Measurements from ENCODE around the gene CHRNA7.

Gene CHRNA7

GRCh38 chr15:32034106-32034505, 3.8 kb downstream of the CHRNA7 start:
- no peak overlapping the region for H3K4me3 Mint-ChIP-seq
- no peaks in the 10 kb centered on the region for H3K9me3 Mint-ChIP-seq
- H3K27me3 Mint-ChIP-seq: peaks cover 36 to 45% of the 10 kb centered on the region in 2 donors
- DNase-seq (no peak), ATAC-seq (replicated peaks) (no peak)
- no peak overlapping the region for H3K27ac Mint-ChIP-seq
- H3K4me1 Mint-ChIP-seq (ENCODE audit: low read depth in 2 of 2): peaks cover 0 to 2% of the 10 kb centered on the region in 2 donors
- no peaks in the 10 kb centered on the region for H3K36me3 Mint-ChIP-seq (ENCODE audit: insufficient read depth)

- Mint-ChIP-seq H3K4me1 (ENCODE audit: low read depth in 2 of 2) (no peaks in the 10 kb centered on the region), H3K27ac (no peak overlapping the region), H3K36me3 (ENCODE audit: insufficient read depth) (no peaks in the 10 kb centered on the region), H3K9me3 (no peaks in the 10 kb centered on the region), H3K27me3 (peaks cover 28 to 34% of the 10 kb centered on the region in 2 donors), H3K4me3 (no peak overlapping the region)
- ATAC-seq (replicated peaks) (no peak), DNase-seq (no peak)
These were observed 5.0 kb downstream of the CHRNA7 start for GRCh38 chr15:32035285-32035684.

GRCh38 chr15:32036971-32037370, 6.7 kb downstream of the CHRNA7 start:
- Mint-ChIP-seq H3K27ac (no peak overlapping the region), H3K4me3 (no peak overlapping the region), H3K36me3 (ENCODE audit: insufficient read depth) (no peaks in the 10 kb centered on the region), H3K27me3 (peaks cover 27 to 30% of the 10 kb centered on the region in 2 donors), H3K9me3 (no peaks in the 10 kb centered on the region), H3K4me1 (ENCODE audit: low read depth in 2 of 2) (no peaks in the 10 kb centered on the region)
- DNase-seq: no peak
- no peak for ATAC-seq (replicated peaks)

- ATAC-seq (replicated peaks): no peak
- Mint-ChIP-seq H3K27me3 (peaks cover 16 to 43% of the 10 kb centered on the region in 2 donors), H3K4me1 (ENCODE audit: low read depth in 2 of 2) (no peaks in the 10 kb centered on the region), H3K36me3 (ENCODE audit: insufficient read depth) (no peaks in the 10 kb centered on the region), H3K4me3 (no peak overlapping the region), H3K9me3 (no peaks in the 10 kb centered on the region), H3K27ac (no peak overlapping the region)
- DNase-seq: no peak
These were observed 11.0 kb downstream of the CHRNA7 start for GRCh38 chr15:32041294-32041693.

- Mint-ChIP-seq H3K4me1 (ENCODE audit: low read depth in 2 of 2) (no peaks in the 10 kb centered on the region), H3K9me3 (no peaks in the 10 kb centered on the region), H3K27ac (no peak overlapping the region), H3K4me3 (no peak overlapping the region), H3K36me3 (ENCODE audit: insufficient read depth) (no peaks in the 10 kb centered on the region), H3K27me3 (peaks cover 16 to 37% of the 10 kb centered on the region in 2 donors)
- ATAC-seq (replicated peaks) (no peak), DNase-seq (no peak)
These were observed 12.1 kb downstream of the CHRNA7 start for GRCh38 chr15:32042269-32042972.

GRCh38 chr15:32053719-32054118, 23.4 kb downstream of the CHRNA7 start:
- no peak overlapping the region for H3K4me3 Mint-ChIP-seq
- ATAC-seq (replicated peaks) (no peak), DNase-seq (no peak)
- peaks cover 35 to 46% of the 10 kb centered on the region in 2 donors for H3K27me3 Mint-ChIP-seq
- no peak overlapping the region for H3K27ac Mint-ChIP-seq
- H3K36me3 Mint-ChIP-seq (ENCODE audit: insufficient read depth): no peaks in the 10 kb centered on the region
- no peaks in the 10 kb centered on the region for H3K4me1 Mint-ChIP-seq (ENCODE audit: low read depth in 2 of 2)
- H3K9me3 Mint-ChIP-seq: no peaks in the 10 kb centered on the region

- DNase-seq: no peak
- H3K4me3 Mint-ChIP-seq: no peak overlapping the region
- no peaks in the 10 kb centered on the region for H3K36me3 Mint-ChIP-seq (ENCODE audit: insufficient read depth)
- no peaks in the 10 kb centered on the region for H3K9me3 Mint-ChIP-seq
- H3K4me1 Mint-ChIP-seq (ENCODE audit: low read depth in 2 of 2): no peaks in the 10 kb centered on the region
- H3K27ac Mint-ChIP-seq: no peak overlapping the region
- no peak for ATAC-seq (replicated peaks)
- peaks cover 33 to 51% of the 10 kb centered on the region in 2 donors for H3K27me3 Mint-ChIP-seq
These were observed 27.6 kb downstream of the CHRNA7 start for GRCh38 chr15:32057876-32058425.

- peaks cover 25 to 41% of the 10 kb centered on the region in 2 donors for H3K27me3 Mint-ChIP-seq
- no peak for ATAC-seq (replicated peaks)
- no peaks in the 10 kb centered on the region for H3K9me3 Mint-ChIP-seq
- no peak overlapping the region for H3K27ac Mint-ChIP-seq
- H3K4me1 Mint-ChIP-seq (ENCODE audit: low read depth in 2 of 2): no peaks in the 10 kb centered on the region
- no peaks in the 10 kb centered on the region for H3K36me3 Mint-ChIP-seq (ENCODE audit: insufficient read depth)
- DNase-seq: no peak
- H3K4me3 Mint-ChIP-seq: no peak overlapping the region
These were observed 30.4 kb downstream of the CHRNA7 start for GRCh38 chr15:32060706-32061105.

- H3K4me3 Mint-ChIP-seq: no peak overlapping the region
- ATAC-seq (replicated peaks) (no peak), DNase-seq (no peak)
- H3K36me3 Mint-ChIP-seq (ENCODE audit: insufficient read depth): peaks cover 3% of the 10 kb centered on the region
- peaks cover 8 to 12% of the 10 kb centered on the region in 2 donors for H3K27me3 Mint-ChIP-seq
- H3K27ac Mint-ChIP-seq: no peak overlapping the region
- H3K9me3 Mint-ChIP-seq: peaks cover 12 to 24% of the 10 kb centered on the region in 2 donors
- no peaks in the 10 kb centered on the region for H3K4me1 Mint-ChIP-seq (ENCODE audit: low read depth in 2 of 2)
These were observed 36.8 kb downstream of the CHRNA7 start for GRCh38 chr15:32067115-32067514.

- Mint-ChIP-seq H3K27ac (no peak overlapping the region), H3K4me1 (ENCODE audit: low read depth in 2 of 2) (no peaks in the 10 kb centered on the region), H3K27me3 (peaks cover 13 to 19% of the 10 kb centered on the region in 2 donors), H3K36me3 (ENCODE audit: insufficient read depth) (no peaks in the 10 kb centered on the region), H3K9me3 (no peaks in the 10 kb centered on the region), H3K4me3 (no peak overlapping the region)
- ATAC-seq (replicated peaks): no peak
- DNase-seq: no peak
These were observed 59.6 kb downstream of the CHRNA7 start for GRCh38 chr15:32089851-32090359.

GRCh38 chr15:32091505-32092380, 61.4 kb downstream of the CHRNA7 start:
- Mint-ChIP-seq H3K4me1 (ENCODE audit: low read depth in 2 of 2) (no peaks in the 10 kb centered on the region), H3K4me3 (no peak overlapping the region), H3K36me3 (ENCODE audit: insufficient read depth) (no peaks in the 10 kb centered on the region)

GRCh38 chr15:32096213-32096612, 65.9 kb downstream of the CHRNA7 start:
- ATAC-seq (replicated peaks) (no peak), DNase-seq (no peak)
- Mint-ChIP-seq H3K4me3 (no peak overlapping the region), H3K9me3 (no peaks in the 10 kb centered on the region), H3K27me3 (peaks cover 44 to 52% of the 10 kb centered on the region in 2 donors), H3K36me3 (ENCODE audit: insufficient read depth) (no peaks in the 10 kb centered on the region), H3K4me1 (ENCODE audit: low read depth in 2 of 2) (no peaks in the 10 kb centered on the region), H3K27ac (no peak overlapping the region)

More at GRCh38 chr15:32091505-32092380, 61.4 kb downstream of the CHRNA7 start:
- ATAC-seq (replicated peaks) (no peak), DNase-seq (no peak)
- Mint-ChIP-seq H3K27ac (no peak overlapping the region), H3K9me3 (no peaks in the 10 kb centered on the region), H3K27me3 (peaks cover 15 to 21% of the 10 kb centered on the region in 2 donors)

- DNase-seq (no peak), ATAC-seq (replicated peaks) (no peak)
- Mint-ChIP-seq H3K4me1 (ENCODE audit: low read depth in 2 of 2) (no peaks in the 10 kb centered on the region), H3K9me3 (no peaks in the 10 kb centered on the region), H3K36me3 (ENCODE audit: insufficient read depth) (no peaks in the 10 kb centered on the region), H3K27me3 (peaks cover 44 to 52% of the 10 kb centered on the region in 2 donors), H3K4me3 (no peak overlapping the region), H3K27ac (no peak overlapping the region)
These were observed 66.8 kb downstream of the CHRNA7 start for GRCh38 chr15:32096916-32097617.
